ENCODE results near the gene PROX1. TPM values are rescaled to one million over a fixed set of nuclear protein-coding genes. Genes with fewer than 3 reads are reported as not detected.
"Not testable (repeated sequence)": the region's sequence is repeated elsewhere in the genome, so short reads cannot be mapped to it uniquely, and the experiment has no call there.

The PROX1 gene
- total RNA-seq, 1 donor from 2014 or later = 3.4 TPM

DNA sequence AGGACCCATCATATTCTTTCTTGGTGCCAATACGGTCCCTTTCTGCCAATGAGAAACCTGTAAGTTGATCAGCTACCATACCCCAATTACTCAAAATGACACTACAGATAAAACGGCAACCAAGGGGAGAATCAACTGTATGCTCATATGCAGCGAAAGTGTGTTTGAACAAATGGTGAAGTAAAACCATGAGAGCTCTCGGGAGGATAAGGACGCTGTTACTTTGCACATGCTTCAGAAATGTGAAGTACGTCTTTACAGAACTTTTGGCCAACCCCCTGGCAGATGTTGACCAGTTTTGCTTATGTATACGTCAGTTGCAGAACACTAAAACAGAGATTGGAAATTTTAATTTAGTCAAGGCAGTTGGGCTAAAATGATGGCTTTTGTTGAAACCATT lies 79.6 kb downstream of the PROX1 start:
- DNase-seq (ENCODE audit: low spot score) = no peak

DNA sequence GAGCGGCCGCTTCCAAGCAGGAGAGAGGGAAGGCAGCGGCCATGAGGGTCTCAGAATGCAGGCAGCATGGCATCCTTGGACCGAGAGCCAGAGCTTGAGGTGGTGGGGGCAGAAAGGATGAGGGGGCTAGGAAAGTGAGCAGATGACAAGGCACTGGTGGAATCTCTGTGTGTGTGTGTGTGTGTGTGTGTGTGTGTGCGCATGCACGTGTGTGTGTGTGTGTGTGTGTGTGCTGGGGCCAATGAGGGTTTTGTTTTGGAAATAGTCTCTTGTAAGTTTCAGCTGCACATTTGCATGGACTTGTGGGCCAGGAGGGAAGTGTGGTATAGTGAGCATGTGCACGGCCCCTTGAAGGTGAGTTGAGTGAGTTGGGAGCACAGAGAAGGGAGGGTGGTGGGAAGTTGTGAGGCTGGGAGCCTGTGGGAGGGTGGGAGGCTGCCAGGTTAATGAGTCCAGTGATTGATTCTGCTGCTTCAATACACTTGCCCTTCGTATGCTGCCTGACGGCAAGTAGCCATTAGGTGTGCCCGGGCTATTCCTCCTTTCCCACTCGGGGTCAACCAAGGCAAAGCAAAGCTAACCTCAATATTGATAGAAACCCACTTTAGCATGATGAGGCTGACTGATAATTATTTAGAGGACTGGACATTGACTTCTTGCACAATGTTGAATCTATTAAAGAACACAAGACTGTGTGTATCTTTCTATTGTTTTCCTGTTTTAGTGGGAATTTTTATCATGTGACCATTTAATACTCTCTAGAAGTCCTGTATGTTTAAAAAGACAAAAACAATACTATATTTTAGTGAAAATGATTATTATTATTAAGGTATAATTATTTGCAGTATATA lies 80.3 kb downstream of the PROX1 start:
- no peak for DNase-seq (ENCODE audit: low spot score)

DNA sequence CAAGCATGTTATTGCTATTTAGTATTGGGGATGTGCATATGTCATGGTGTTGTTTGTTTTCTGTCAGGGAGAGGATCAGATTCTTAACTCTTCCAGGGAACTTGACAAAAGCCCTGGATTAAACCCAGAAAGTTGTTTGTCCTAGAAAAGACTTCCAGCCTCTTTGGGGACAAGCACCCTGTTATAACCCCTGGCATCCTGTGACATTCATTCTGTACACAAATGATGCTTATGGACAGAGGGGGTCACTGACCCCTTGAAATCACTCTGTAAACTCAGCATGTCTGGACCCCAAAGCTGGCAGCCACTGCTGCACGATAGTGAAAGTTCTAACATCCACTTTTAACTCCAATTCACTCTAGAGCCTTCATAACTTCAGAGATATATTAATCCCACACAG lies 81.2 kb downstream of the PROX1 start:
- DNase-seq (ENCODE audit: low spot score) = no peak

DNA sequence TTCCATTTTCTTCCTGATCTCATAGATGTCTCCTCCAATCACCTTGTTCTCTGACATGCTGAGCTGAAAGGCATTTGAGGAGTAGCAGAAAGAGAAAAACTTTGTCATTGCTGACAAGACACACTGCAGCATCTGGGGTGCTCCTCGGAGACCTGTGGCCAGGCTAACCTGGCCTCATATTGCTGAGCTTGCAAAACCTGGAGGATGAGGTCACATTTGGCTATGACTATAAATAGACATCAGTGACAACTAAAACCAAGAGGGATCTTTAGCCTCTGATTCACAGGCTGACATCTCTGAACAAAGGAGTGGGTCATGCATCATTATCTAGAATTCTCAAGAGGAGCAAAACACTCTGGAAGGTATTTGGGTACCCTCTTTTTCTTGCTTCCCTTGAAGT lies 83.7 kb downstream of the PROX1 start:
- no peak for DNase-seq (ENCODE audit: low spot score)

DNA sequence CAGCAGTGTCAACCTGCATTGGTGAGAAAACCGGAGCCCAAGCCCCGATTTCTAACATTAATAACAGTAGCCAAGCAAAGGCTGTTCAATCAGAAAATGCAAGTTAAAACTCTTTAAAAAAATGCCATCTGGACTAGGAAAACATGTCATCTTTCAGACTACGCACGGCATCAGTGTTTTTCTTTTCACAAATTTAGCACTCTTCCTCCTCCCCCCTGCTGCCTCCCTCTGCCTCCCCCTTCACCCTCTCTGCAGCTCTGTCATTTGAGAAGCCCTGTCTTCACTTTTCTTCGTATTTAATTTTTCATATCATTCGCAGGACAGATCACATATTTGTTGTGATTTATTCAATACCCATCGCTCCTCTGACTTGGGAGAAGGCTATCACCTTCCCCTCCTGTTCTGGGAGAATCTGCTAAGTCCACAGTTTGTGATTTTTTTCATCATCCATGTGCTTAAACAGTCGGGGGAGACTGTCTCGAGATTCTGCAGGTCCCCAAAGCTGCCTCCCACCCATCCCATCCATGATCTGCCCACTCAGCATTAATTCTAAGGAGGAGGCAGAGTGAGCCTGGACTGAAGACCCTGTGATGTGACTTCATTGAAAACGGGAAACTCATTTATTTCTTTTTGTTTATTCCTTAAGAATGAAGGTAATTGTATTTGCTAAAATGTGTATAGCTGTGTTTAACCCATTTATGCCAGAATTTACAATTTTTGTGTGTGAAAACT lies 84.8 kb downstream of the PROX1 start:
- no peak for DNase-seq (ENCODE audit: low spot score)

DNA sequence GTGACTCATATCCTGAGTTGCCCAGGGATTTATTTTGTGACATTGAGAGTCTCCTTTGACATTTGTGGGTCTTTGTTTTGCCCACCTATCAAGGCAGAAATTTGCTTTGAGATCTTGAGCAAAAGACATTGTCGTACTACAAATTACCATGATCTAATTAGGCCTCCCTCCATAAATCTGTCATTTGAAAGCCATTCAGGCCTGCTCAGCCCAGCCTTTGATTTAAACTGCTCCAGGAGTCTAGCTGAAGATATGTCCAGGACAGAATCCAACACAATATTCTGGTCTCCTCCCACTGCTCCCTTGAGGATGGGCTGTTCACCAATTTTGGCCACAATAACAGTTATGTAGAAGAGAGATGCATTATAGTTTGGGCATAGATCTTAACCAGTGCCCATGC lies 86.7 kb downstream of the PROX1 start:
- DNase-seq (ENCODE audit: low spot score) = no peak

DNA sequence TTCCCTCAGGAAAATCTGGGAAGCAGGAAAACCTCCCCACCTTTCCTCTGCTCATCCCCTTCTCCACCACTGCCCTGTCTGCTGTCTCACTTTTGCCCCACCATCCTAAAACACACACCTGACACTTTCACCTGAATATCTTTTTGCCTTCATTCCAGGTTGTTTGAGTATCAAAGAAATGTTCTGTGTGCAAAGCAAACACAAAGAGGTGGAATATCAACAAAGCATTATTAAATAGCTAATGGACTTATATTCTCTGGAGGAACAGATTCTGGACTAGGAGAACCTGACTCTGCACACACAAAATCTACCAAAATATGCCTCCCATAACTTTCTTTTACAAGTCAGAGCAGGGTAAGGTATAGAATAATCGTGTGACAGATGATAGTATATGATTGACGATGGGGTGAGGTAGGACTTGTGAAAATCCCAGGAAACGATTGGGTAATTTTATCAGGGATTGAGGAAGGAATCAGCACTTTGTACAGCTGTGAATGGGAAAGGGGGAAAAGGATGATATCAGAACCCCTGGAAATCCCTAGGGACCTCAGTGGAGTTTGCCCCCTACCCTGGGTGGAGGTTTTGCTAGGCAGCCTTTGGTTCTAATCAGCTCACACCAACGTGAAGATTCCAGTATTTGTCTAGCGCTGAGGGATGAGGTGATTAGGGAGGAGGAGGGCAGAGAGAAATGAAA lies 87.7 kb downstream of the PROX1 start:
- DNase-seq (ENCODE audit: low spot score) = no peak

DNA sequence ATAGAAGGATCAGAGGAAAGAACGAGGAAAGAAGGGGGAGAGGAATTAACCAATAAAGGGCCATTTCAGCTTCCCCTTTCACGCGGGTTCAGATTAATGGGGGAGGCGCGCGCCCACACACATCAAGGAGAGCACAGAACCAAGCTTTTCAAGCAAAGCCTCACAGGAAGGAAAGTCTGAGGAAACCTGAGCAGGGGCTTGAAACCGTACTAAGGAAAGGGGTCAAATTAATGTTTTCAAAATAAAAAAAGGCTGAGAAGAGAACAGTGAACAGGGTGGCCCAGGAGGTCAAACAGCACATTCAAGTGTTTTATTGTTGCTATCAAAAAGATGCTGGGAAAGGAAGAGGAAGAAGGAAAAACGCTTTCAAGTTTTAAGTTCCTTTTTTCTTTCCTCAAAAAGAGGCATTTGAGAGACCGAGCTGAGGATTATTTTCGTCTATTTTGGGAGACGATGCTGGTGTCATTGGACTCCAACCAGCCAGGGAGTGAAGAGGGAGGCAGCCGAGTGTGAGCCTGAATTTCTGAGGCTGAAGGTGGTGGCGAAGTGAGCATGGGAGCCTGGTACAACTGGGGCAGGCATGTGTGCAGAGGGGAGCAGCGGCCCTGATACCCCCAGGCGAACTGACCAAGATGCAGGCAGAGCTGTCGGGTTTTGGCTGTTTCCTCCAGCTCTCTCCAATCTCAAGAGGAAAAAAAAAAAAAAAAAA lies 88.4 kb downstream of the PROX1 start:
- peak; percentile 1 for DNase-seq (ENCODE audit: low spot score)

DNA sequence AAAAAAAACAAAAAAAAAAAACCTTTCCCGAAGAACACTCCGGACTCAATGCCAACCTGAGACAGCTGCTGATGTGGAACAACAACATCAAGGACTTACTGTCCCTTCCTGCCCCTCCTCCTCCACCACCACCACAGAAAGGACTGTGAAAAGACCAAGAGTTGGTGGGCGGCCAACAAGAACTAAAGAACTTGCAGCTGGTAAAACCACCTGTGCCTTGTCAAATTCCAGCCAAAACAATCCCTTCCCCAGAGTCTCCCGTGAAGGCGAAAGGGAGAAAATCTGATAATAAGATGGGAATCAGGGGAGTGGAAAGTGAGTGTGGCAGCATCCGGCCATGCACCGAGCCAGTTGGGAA lies 88.9 kb downstream of the PROX1 start:
- DNase-seq (ENCODE audit: low spot score) = no peak

DNA sequence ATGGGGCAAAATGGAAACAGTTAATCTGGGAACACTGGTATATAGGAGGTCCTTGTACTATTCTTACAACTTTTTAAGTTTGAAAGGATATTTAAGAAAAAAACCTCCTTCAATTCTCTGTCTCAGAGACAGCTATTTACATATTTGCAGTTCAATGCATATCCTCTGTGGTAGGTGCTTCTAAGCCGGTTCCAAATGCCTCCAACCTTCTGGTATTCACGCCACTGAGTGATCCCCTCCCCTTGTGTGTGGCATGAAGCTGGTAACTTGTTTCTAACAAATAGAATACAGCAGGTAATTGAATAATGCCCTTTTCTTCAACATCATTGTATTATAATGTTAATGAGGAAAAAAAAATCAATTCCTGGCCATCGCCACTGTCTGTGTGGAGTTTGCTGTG lies 91.2 kb downstream of the PROX1 start:
- no peak for DNase-seq (ENCODE audit: low spot score)

DNA sequence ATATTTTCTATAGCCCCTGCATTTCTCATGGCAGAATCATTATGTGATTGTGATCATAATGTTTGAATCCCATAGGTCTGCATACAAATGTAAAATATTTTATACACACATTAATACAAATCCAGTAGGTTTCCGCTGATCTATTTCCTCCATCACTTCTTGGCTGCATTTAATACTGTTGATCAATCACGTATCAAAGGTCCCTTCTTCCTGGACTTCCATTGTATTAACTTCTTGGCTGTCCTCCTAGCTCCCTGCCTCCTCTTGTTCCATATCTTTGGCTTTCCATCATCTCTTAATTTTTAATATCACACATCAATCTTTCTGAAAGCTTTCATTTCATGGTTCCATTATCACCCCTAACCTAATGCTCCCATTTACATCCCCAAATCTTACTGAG lies 97.6 kb downstream of the PROX1 start:
- no peak for DNase-seq (ENCODE audit: low spot score)

DNA sequence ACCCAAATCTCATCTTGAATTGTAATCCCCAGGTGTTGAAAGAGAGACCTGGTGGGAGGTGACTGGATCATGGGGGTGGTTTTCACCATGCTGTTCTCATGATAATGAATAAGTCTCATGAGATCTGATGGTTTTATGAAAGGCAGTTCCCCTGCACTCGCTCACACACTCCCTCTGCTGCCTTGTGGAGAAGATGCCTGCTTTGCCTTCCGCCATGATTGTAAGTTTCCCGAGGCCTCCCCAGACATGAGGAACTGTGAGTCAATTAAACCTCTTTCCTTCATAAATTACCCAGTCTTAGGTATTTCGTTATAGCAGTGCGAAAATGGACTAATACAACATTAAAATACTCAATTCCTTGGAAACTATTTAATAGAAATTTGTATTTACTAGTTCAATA lies 99.2 kb downstream of the PROX1 start:
- no peak for DNase-seq (ENCODE audit: low spot score)

DNA sequence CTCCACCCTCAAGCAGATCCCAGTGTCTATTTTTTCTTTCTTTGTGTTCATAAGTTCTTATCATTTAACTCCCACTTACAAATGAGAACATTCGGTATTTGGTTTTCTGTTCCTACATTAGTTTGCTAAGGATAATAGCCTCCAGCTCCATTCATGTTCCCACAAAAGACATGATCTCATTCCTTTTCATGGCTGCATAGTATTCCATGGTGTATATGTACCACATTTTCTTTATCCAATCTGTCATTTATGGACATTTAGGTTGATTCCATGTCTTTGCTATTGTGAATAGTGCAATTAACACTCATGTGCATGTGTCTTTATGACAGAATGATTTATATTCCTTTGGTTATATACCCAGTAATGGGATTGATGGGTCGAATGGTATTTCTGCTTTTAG lies 101.2 kb downstream of the PROX1 start:
- DNase-seq (ENCODE audit: low spot score) = not testable (repeated sequence)

All from umbilical cord (tissue), 2 donors.